ENCODE data around the gene KLF7. TPM values are rescaled to one million over a fixed set of nuclear protein-coding genes. Genes with fewer than 3 reads are reported as not detected.

The KLF7 gene
- polyA plus RNA-seq, 2 of the 4 experiments (the other 2 are of a cell fraction): 17.8 to 29.8 TPM

GRCh38 chr2:207156451-207157161, 9.1 kb downstream of the KLF7 start:
- CTCF ChIA-PET: interaction anchor here (0.6 to 2.0 kb wide), 3 partner anchors 172 to 460 kb away, joined by 3 to 7 read pairs (median 3); no protein-coding TSS in a partner anchor
- WGBS (ENCODE audit: missing lambda C conversion rate): 72% methylated on average over 5 of the region's 5 CpGs

GRCh38 chr2:207155516-207156444, 10.0 kb downstream of the KLF7 start:
- ChIA-PET CTCF (interaction anchor here (0.6 to 2.0 kb wide), 4 partner anchors 12 to 460 kb away, joined by 3 to 7 read pairs (median 3); no protein-coding TSS in a partner anchor), POLR2A (interaction anchor here (0.7 to 1.3 kb wide), 3 partner anchors 10 to 11 kb away, joined by 3 to 4 read pairs (median 4); partner anchors contain the start of gene KLF7)
- no peak overlapping the region for H3K4me3 ChIP-seq
- TF ChIP-seq ZSCAN20 (CRISPR knock-in tag; IDR thresholded peaks at IDR 0.05) (no peak), MYC (IDR thresholded peaks at IDR 0.05; ENCODE audit: borderline replicate concordance, low read length) (no peak), FOSL2 (IDR thresholded peaks at IDR 0.05) (no peak), FOSL2 (CRISPR knock-in tag; IDR thresholded peaks at IDR 0.05) (no peak), HDAC2 (IDR thresholded peaks at IDR 0.05) (no peak), NPAS2 (CRISPR knock-in tag; IDR thresholded peaks at IDR 0.05; ENCODE audit: borderline replicate concordance) (no peak), HEYL (CRISPR knock-in tag; IDR thresholded peaks at IDR 0.05) (no peak), E2F6 (IDR thresholded peaks at IDR 0.05; ENCODE audit: borderline replicate concordance, low read depth) (no peak), ZFP36 (IDR thresholded peaks at IDR 0.05; ENCODE audit: borderline replicate concordance, partially characterized antibody) (no peak), REST (IDR thresholded peaks at IDR 0.05) (no peak), NFE2L2 (conservative IDR thresholded peaks at IDR 0.05; ENCODE audit: low read length) (no peak), CBX8 (IDR thresholded peaks at IDR 0.05) (no peak), HOXB13 (CRISPR knock-in tag; IDR thresholded peaks at IDR 0.05; ENCODE audit: low read depth) (no peak), FOSB (CRISPR knock-in tag; IDR thresholded peaks at IDR 0.05) (no peak), RFX5 (IDR thresholded peaks at IDR 0.05) (no peak), HES2 (IDR thresholded peaks at IDR 0.05) (no peak), GATA3 (IDR thresholded peaks at IDR 0.05; ENCODE audit: borderline replicate concordance) (no peak), MAX (IDR thresholded peaks at IDR 0.05) (no peak)
- FAIRE-seq (no peak), ATAC-seq (peak in 1 of 2 experiments; percentile 17; a peak in 3 of 6 replicates), DNase-seq (ENCODE audit: low read depth in 1 of 2, low spot score in 1 of 2) (no peak)
- H3K9me3 ChIP-seq: no peaks in the 10 kb centered on the region
- H3K4me2 ChIP-seq: peak overlapping the region; percentile 45
- H3K27ac ChIP-seq: peak overlapping the region in 1 of 2 experiments; percentile 46; a peak in 4 of 6 replicates
- 83% methylated on average over 11 of the region's 11 CpGs for WGBS (ENCODE audit: missing lambda C conversion rate)
- peaks cover 99% of the 10 kb centered on the region for H3K4me1 ChIP-seq

More at GRCh38 chr2:207156451-207157161, 9.1 kb downstream of the KLF7 start:
- ATAC-seq: peak in 1 of 2 experiments; percentile 11; a peak in 3 of 6 replicates
- H3K4me3 ChIP-seq: no peak overlapping the region
- no peaks in the 10 kb centered on the region for H3K9me3 ChIP-seq
- H3K4me1 ChIP-seq: peaks cover 99% of the 10 kb centered on the region
- TF ChIP-seq KDM1A (IDR thresholded peaks at IDR 0.05; ENCODE audit: low read depth): no peak
- no peak for TF ChIP-seq HEYL (CRISPR knock-in tag; IDR thresholded peaks at IDR 0.05)
- TF ChIP-seq HOXB5 (CRISPR knock-in tag; IDR thresholded peaks at IDR 0.05): no peak
- no peak for TF ChIP-seq E2F6 (IDR thresholded peaks at IDR 0.05; ENCODE audit: borderline replicate concordance, low read depth)
- no peak for DNase-seq (ENCODE audit: low read depth in 1 of 2, low spot score in 1 of 2)
- H3K27ac ChIP-seq: peak overlapping the region in 1 of 2 experiments; percentile 46; a peak in 4 of 6 replicates
- peak overlapping the region; percentile 45 for H3K4me2 ChIP-seq
- POLR2A ChIA-PET: interaction anchor here (0.6 to 1.3 kb wide), 3 partner anchors 9 to 10 kb away, joined by 4 to 5 read pairs (median 4); partner anchors contain the start of gene KLF7
- FAIRE-seq: no peak

Data from A549 (cell line).